DMS114 treated with DMSO at 0.1 percent for 48 hours (cell line): ENCODE data around the gene OR14A16.

ENCODE experiments used
- DNase-seq: peaks from one replicate; lab custom pipeline; 2025; ENCODE audit not compliant: unreplicated experiment; lab: John Stamatoyannopoulos, UW

OR14A16 gene

DNA sequence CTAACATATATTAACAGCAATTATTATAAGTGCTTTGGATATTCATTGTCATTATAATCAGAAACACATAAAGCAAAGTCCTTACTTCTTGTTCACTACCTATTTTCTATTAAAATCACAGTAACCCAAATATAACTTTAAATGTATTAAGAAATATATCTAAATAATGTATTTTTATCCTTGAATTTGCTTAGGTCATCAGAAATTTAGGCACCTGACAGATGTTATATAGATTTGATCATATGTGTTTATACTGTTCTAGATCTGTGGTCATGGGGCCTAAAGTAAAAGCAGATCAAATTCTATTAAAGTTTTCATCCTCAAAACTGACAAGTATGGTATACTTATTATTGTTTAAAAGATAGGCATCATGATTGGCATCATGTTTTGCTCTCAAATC is 54.3 kb downstream of the OR14A16 start:
- DNase-seq, result no peak
